Measurements from ENCODE around the gene SYTL1.

The SYTL1 gene

GRCh38 chr1:27364696-27365371 is 23.0 kb downstream of the SYTL1 start:
- no peak for DNase-seq (ENCODE audit: low read depth)

- DNase-seq (ENCODE audit: low read depth): peak; percentile 86
Observed at GRCh38 chr1:27365372-27366112, 23.7 kb downstream of the SYTL1 start.

- DNase-seq (ENCODE audit: low read depth): peak; percentile 78
Observed at GRCh38 chr1:27366113-27366410, 24.2 kb downstream of the SYTL1 start.

GRCh38 chr1:27366411-27367159 is 24.8 kb downstream of the SYTL1 start, which contains the start of gene MAP3K6:
MAP3K6 (minus strand) TSS chr1:27366961; CDS start chr1:27366597, 364 bp downstream.
- DNase-seq (ENCODE audit: low read depth): peak; percentile 84

GRCh38 chr1:27367160-27367650 is 25.4 kb downstream of the SYTL1 start:
- DNase-seq (ENCODE audit: low read depth): no peak

- peak; percentile 55 for DNase-seq (ENCODE audit: low read depth)
Observed at GRCh38 chr1:27368869-27369582, 27.2 kb downstream of the SYTL1 start.

- no peak for DNase-seq (ENCODE audit: low read depth)
Observed at GRCh38 chr1:27372022-27372807, 30.4 kb downstream of the SYTL1 start.

GRCh38 chr1:27372808-27373690 is 31.2 kb downstream of the SYTL1 start:
- DNase-seq (ENCODE audit: low read depth): peak; percentile 42

- no peak for DNase-seq (ENCODE audit: low read depth)
Observed at GRCh38 chr1:27374362-27375086, 32.7 kb downstream of the SYTL1 start, which contains the start of gene FCN3. FCN3 (minus strand) TSS chr1:27374824; CDS start chr1:27374818, 6 bp downstream.

- no peak for DNase-seq (ENCODE audit: low read depth)
Observed at GRCh38 chr1:27377760-27378495, 36.1 kb downstream of the SYTL1 start.

- DNase-seq (ENCODE audit: low read depth): no peak
Observed at GRCh38 chr1:27379564-27380122, 37.8 kb downstream of the SYTL1 start.

- no peak for DNase-seq (ENCODE audit: low read depth)
Observed at GRCh38 chr1:27380224-27380623, 38.4 kb downstream of the SYTL1 start.

GRCh38 chr1:27380766-27381733 is 39.2 kb downstream of the SYTL1 start:
- DNase-seq (ENCODE audit: low read depth): no peak

GRCh38 chr1:27381969-27382762 is 40.3 kb downstream of the SYTL1 start:
- no peak for DNase-seq (ENCODE audit: low read depth)

- DNase-seq (ENCODE audit: low read depth): no peak
Observed at GRCh38 chr1:27383039-27383605, 41.3 kb downstream of the SYTL1 start, which contains the start of gene CD164L2. CD164L2 (minus strand) TSS chr1:27383333; CDS start chr1:27383239, 94 bp downstream.

- DNase-seq (ENCODE audit: low read depth): no peak
Observed at GRCh38 chr1:27383661-27384060, 41.8 kb downstream of the SYTL1 start.

All from ELR (cell line).